Adipocyte (in vitro differentiated cells): ENCODE measurements around the gene LY6G6C.

Experiments used
- DNase-seq: peaks from one replicate; pipeline ENCODE4 v3.0.0-alpha.2; 2015; ENCODE audit warnings: low read depth
- H3K27me3 ChIP-seq: replicated peaks from 2 replicates; pipeline ENCODE4 v1.7.0; 2013; ENCODE audit warnings: mild to moderate bottlenecking, low read length, moderate library complexity; ENCODE audit not compliant: control insufficient read depth, insufficient read depth
- H3K36me3 ChIP-seq: 2 replicates; pipeline ENCODE4 v1.7.0; 2013; ENCODE audit warnings: low read length, mild to moderate bottlenecking, moderate library complexity; ENCODE audit not compliant: control insufficient read depth, insufficient read depth, severe bottlenecking
- H3K4me1 ChIP-seq: 2 replicates; pipeline ENCODE4 v1.7.0; 2013; ENCODE audit warnings: mild to moderate bottlenecking, low read length, moderate library complexity; ENCODE audit not compliant: control insufficient read depth, insufficient read depth
- H3K4me3 ChIP-seq: 2 replicates; pipeline ENCODE4 v1.7.0; 2013; ENCODE audit warnings: mild to moderate bottlenecking, low read length, moderate library complexity
- H3K9ac ChIP-seq: 2 replicates; pipeline ENCODE4 v1.7.0; 2013; ENCODE audit warnings: mild to moderate bottlenecking, low read length, moderate library complexity
- H3K9me3 ChIP-seq: 2 replicates; pipeline ENCODE4 v1.7.0; 2013; ENCODE audit warnings: mild to moderate bottlenecking, low read length, moderate library complexity; ENCODE audit not compliant: control insufficient read depth

LY6G6C gene

GRCh38 chr6:31686483-31686882 lies 35.1 kb downstream of the LY6G6C start:
- Histone ChIP-seq H3K9me3 (no peaks in the 10 kb centered on the region), H3K9ac (no peak overlapping the region), H3K36me3 (peaks cover 57% of the 10 kb centered on the region), H3K4me3 (no peak overlapping the region), H3K27me3 (no peaks in the 10 kb centered on the region), H3K4me1 (peaks cover 3% of the 10 kb centered on the region)
- DNase-seq, result no peak

DNA sequence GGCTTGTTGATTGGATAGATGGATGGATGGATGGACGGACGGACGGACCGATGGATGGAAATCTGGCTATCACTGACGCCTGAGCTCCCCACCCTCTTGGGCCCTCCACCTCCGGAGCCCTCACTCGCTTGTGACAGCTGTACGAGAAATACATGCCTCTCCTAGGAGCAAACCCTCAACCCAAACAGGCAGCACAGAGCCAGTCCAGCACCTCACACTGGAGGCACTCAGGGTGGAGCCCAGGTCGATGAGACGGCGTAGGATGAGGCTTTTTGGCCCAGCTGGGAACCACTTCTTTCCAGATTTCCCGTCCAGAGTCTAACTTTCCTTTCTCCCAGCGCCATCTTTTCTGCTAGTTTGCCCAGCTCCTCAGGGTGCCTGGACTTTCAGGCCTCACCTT lies 38.0 kb downstream of the LY6G6C start:
- Histone ChIP-seq H3K36me3 (peaks cover 29% of the 10 kb centered on the region), H3K4me3 (no peak overlapping the region), H3K9ac (no peak overlapping the region), H3K4me1 (peaks cover 13% of the 10 kb centered on the region), H3K9me3 (no peaks in the 10 kb centered on the region), H3K27me3 (no peaks in the 10 kb centered on the region)
- DNase-seq, result no peak

DNA sequence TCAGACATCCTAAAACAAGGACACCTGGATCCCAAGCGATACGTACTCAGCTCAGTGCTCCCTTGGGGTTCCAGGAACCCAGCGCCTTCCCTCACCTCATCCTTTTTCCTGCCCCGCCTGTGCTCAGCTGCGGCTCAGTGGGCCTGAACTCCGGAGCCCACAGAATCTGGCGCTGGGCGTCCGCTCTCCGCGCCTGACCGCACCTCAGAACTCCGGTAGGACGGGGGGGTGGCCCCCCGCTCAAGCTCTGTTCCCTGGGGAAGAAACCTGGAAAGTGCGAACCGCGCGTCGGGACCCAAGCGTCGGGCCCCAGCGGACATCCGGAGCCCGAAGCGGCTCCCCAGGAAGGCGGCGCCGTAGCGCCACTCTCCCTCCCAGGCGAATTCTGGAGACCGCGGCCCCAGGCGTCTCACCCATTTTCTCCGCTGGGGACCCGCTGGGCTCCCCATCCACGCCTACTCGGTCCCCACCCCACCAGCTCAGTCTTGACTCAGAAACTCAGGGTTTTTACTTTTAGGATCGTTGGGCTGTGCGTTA lies 40.3 kb downstream of the LY6G6C start:
- peaks cover 5% of the 10 kb centered on the region for H3K36me3 ChIP-seq
- H3K4me3 ChIP-seq, result peak overlapping the region; percentile 77
- peaks cover 13% of the 10 kb centered on the region for H3K4me1 ChIP-seq
- H3K9ac ChIP-seq, result peak overlapping the region; percentile 73
- H3K9me3 ChIP-seq, result no peaks in the 10 kb centered on the region
- no peaks in the 10 kb centered on the region for H3K27me3 ChIP-seq
- DNase-seq, result peak; percentile 80

- peak; percentile 96 for DNase-seq
- H3K27me3 ChIP-seq, result no peaks in the 10 kb centered on the region
- peaks cover 13% of the 10 kb centered on the region for H3K4me1 ChIP-seq
- peak within 1 kb of the TSS; percentile 73 for H3K9ac ChIP-seq
- no peaks in the 10 kb centered on the region for H3K9me3 ChIP-seq
- H3K36me3 ChIP-seq, result no peaks in the 10 kb centered on the region
- peak within 1 kb of the TSS; percentile 77 for H3K4me3 ChIP-seq
Measured at GRCh38 chr6:31680226-31681134, 41.1 kb downstream of the LY6G6C start, which contains the start of gene LY6G5C. Gene LY6G5C, minus strand, starts transcription at chr6:31681067. Its CDS starts 694 bp downstream, at chr6:31680373.

GRCh38 chr6:31677955-31678354 lies 43.6 kb downstream of the LY6G6C start:
- no peak for DNase-seq
- Histone ChIP-seq H3K9me3 (no peaks in the 10 kb centered on the region), H3K9ac (no peak overlapping the region), H3K4me1 (peaks cover 13% of the 10 kb centered on the region), H3K36me3 (peaks cover 15% of the 10 kb centered on the region), H3K27me3 (no peaks in the 10 kb centered on the region), H3K4me3 (no peak overlapping the region)

- peaks cover 24% of the 10 kb centered on the region for H3K36me3 ChIP-seq
- no peaks in the 10 kb centered on the region for H3K27me3 ChIP-seq
- H3K4me1 ChIP-seq, result peaks cover 13% of the 10 kb centered on the region
- H3K4me3 ChIP-seq, result no peak overlapping the region
- no peak for DNase-seq
- H3K9me3 ChIP-seq, result no peaks in the 10 kb centered on the region
- H3K9ac ChIP-seq, result no peak overlapping the region
Measured at GRCh38 chr6:31676904-31677303, 44.6 kb downstream of the LY6G6C start.

DNA sequence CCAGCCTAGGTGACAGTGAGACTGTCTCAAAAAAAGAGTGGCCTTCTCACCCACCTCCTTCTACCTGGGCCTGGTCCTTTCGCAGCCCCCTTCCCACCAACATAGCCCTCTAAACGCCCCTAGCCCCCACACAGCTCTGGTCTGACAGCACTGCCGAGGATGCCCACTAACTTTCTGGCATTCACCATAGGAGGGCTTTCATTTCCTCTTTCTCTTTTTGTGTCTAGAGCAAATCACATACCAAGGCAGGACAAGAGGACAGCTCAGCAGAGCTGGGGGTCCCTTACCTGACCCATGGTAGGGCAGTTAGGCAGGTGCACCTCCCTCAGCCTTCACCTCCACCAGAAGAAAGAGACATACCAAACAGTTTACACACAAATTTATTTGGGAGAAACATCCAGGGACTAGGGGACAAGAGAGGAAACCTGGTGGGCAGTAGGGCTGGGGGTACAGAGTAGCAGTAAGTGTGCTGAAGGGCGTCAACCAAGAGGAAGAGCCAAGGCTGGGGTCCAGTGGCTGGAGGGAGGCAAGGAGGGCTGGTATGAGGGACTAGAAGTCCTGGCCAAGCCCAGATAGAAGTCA lies 45.1 kb downstream of the LY6G6C start:
- peaks cover 9% of the 10 kb centered on the region for H3K4me1 ChIP-seq
- no peak overlapping the region for H3K4me3 ChIP-seq
- no peak overlapping the region for H3K9ac ChIP-seq
- no peak for DNase-seq
- peaks cover 29% of the 10 kb centered on the region for H3K36me3 ChIP-seq
- H3K9me3 ChIP-seq, result no peaks in the 10 kb centered on the region
- no peaks in the 10 kb centered on the region for H3K27me3 ChIP-seq

- no peak for DNase-seq
- no peaks in the 10 kb centered on the region for H3K9me3 ChIP-seq
- no peak within 1 kb of the TSS for H3K9ac ChIP-seq
- peaks cover 6% of the 10 kb centered on the region for H3K4me1 ChIP-seq
- peaks cover 73% of the 10 kb centered on the region for H3K36me3 ChIP-seq
- no peaks in the 10 kb centered on the region for H3K27me3 ChIP-seq
- H3K4me3 ChIP-seq, result no peak within 1 kb of the TSS
Measured at GRCh38 chr6:31669676-31670075, 51.9 kb downstream of the LY6G6C start, which contains the start of gene LY6G5B. Gene LY6G5B, plus strand, starts transcription at chr6:31669976. Its CDS starts 975 bp downstream, at chr6:31670951.
